ENCODE results near the gene FAM89A. TPM values are rescaled to one million over a fixed set of nuclear protein-coding genes. Genes with fewer than 3 reads are reported as not detected.

The FAM89A gene
- total and polyA plus RNA-seq, 2 of the 8 experiments (the other 6 are each of a cell fraction or from before 2014, with no cell fraction given), result 2.1 to 2.2 TPM

GRCh38 chr1:231073331-231073730 is 33.3 kb upstream of the FAM89A start:
- FAIRE-seq, result no peak

More at GRCh38 chr1:231073331-231073730, 33.3 kb upstream of the FAM89A start:
- Histone ChIP-seq H4K5ac (ENCODE audit: insufficient read length, low read depth, low read length) (no peak overlapping the region), H2BK15ac (ENCODE audit: low read length) (no peak overlapping the region), H3K79me2 (ENCODE audit: control insufficient read depth in 1 of 2, insufficient read depth in 2 of 2, low read length in 2 of 2) (no peaks in the 10 kb centered on the region), H2BK120ac (replicated peaks; ENCODE audit: low read depth, low read length) (no peak overlapping the region), H3K4me3 (ENCODE audit: extremely low read depth in 1 of 4, insufficient read depth in 2 of 4, low read depth in 3 of 4, low read length in 4 of 4) (no peak overlapping the region), H3K79me1 (ENCODE audit: low read depth, low read length) (no peaks in the 10 kb centered on the region), H3K14ac (ENCODE audit: insufficient read length) (no peak overlapping the region), H2BK12ac (ENCODE audit: low read depth, low read length) (no peak overlapping the region), H2BK20ac (ENCODE audit: low read length) (no peak overlapping the region), H4K20me1 (replicated peaks in 1 of 2; ENCODE audit: control insufficient read depth in 1 of 2, insufficient read depth in 2 of 2, low read length in 2 of 2) (no peaks in the 10 kb centered on the region), H2BK5ac (ENCODE audit: low read depth, low read length) (no peak overlapping the region), H3K9ac (replicated peaks in 1 of 4; ENCODE audit: extremely low read depth in 1 of 4, low read depth in 3 of 4, low read length in 3 of 4) (no peak overlapping the region), H3K4me2 (ENCODE audit: insufficient read depth in 1 of 2, low read depth in 2 of 2, low read length in 2 of 2) (no peak overlapping the region), H3K4ac (replicated peaks; ENCODE audit: insufficient read length, low read depth, low read length) (no peak overlapping the region), H3K4me1 (replicated peaks in 1 of 4; ENCODE audit: control insufficient read depth in 3 of 4, insufficient read depth in 4 of 4, low read length in 3 of 4) (peaks cover 0 to 2% (median 0%) of the 10 kb centered on the region in 4 experiments; a peak in 2 of 7 replicates), H3K27me3 (replicated peaks in 1 of 4; ENCODE audit: control insufficient read depth in 3 of 4, extremely low read depth in 1 of 4, insufficient read depth in 3 of 4, low read length in 3 of 4) (no peaks in the 10 kb centered on the region), H3K23ac (ENCODE audit: insufficient read length) (no peak overlapping the region), H2AFZ (ENCODE audit: low read length) (no peak overlapping the region), H3K23me2 (ENCODE audit: low read depth, low read length) (no peaks in the 10 kb centered on the region), H3K56ac (replicated peaks; ENCODE audit: insufficient read length, low read depth, low read length) (no peak overlapping the region), H4K8ac (ENCODE audit: extremely low read depth, insufficient read depth, low read length) (no peak overlapping the region), H2AK5ac (ENCODE audit: low read depth, low read length) (no peak overlapping the region), H3K36me3 (ENCODE audit: control insufficient read depth in 2 of 4, insufficient read depth in 4 of 4, low read length in 3 of 4) (no peaks in the 10 kb centered on the region), H3K9me3 (ENCODE audit: insufficient read depth in 2 of 2, low read depth in 1 of 2, low read length in 1 of 2) (no peaks in the 10 kb centered on the region), H3K27ac (ENCODE audit: low read depth, low read length) (no peak overlapping the region), H4K91ac (replicated peaks; ENCODE audit: insufficient read length, low read length) (no peak overlapping the region), H3K18ac (ENCODE audit: extremely low read depth, low read length) (no peak overlapping the region)
- 92% methylated on average over 3 of the region's 3 CpGs; no CpG with 5 or more reads in 1 of the 2 experiments for WGBS, 2 experiments (ENCODE audit: extremely low coverage in 1 of 2, insufficient coverage in 1 of 2, insufficient read length in 1 of 2, insufficient replicate concordance in 2 of 2, low coverage in 1 of 2, low lambda C conversion rate in 2 of 2, missing lambda C conversion rate in 1 of 2)
- no peak for TF ChIP-seq RBBP5 (IDR thresholded peaks at IDR 0.05; ENCODE audit: borderline replicate concordance, low read depth, low read length)
- no peak for TF ChIP-seq NRF1 (IDR thresholded peaks at IDR 0.05; ENCODE audit: low read depth, low read length)
- TF ChIP-seq JUN (IDR thresholded peaks at IDR 0.05; ENCODE audit: low read depth, low read length), result no peak
- TF ChIP-seq SP2 (IDR thresholded peaks at IDR 0.05; ENCODE audit: low read length), result no peak
- TF ChIP-seq SAP30 (IDR thresholded peaks at IDR 0.05; ENCODE audit: insufficient read depth, insufficient replicate concordance, low read length), result no peak
- no peak for TF ChIP-seq CTBP2 (IDR thresholded peaks at IDR 0.05; ENCODE audit: borderline replicate concordance, insufficient read depth, insufficient read length, low read length)
- no peak for TF ChIP-seq CREB1 (IDR thresholded peaks at IDR 0.05)
- TF ChIP-seq BRCA1 (IDR thresholded peaks at IDR 0.05; ENCODE audit: low read depth, low read length), result no peak
- TF ChIP-seq USF2 (IDR thresholded peaks at IDR 0.05; ENCODE audit: low read length), result no peak
- no peak for TF ChIP-seq SIN3A (conservative IDR thresholded peaks at IDR 0.05 in 1 of 2, IDR thresholded peaks at IDR 0.05 in 1 of 2; ENCODE audit: low read depth in 1 of 2, low read length in 2 of 2)
- no peak for TF ChIP-seq EGR1 (IDR thresholded peaks at IDR 0.05; ENCODE audit: borderline replicate concordance, low read depth, low read length)
- TF ChIP-seq RNF2 (IDR thresholded peaks at IDR 0.05; ENCODE audit: borderline replicate concordance, low read depth, low read length, missing control alignments, poor library complexity, severe bottlenecking), result no peak
- CTCF ChIA-PET (ENCODE audit: partially characterized antibody), result interaction anchor here (1.9 kb wide), 2 partner anchors 17 to 19 kb away, joined by 4 read pairs; no protein-coding TSS in a partner anchor
- POLR2A ChIA-PET (ENCODE audit: partially characterized antibody), result no interaction called here
- DNase-seq (ENCODE audit: low read depth in 1 of 2, low spot score in 2 of 2), result no peak
